Right lobe of liver (tissue), 6 donors: ENCODE results near the gene TPRN. TPM values are rescaled to one million over a fixed set of nuclear protein-coding genes. Genes with fewer than 3 reads are reported as not detected.

ENCODE experiments used
- ATAC-seq, 4 donors: fragments of 200-7000 bp; cut with Tn5 transposase; one replicate each; pipeline ENCODE4 v1.9.1; 2020; ENCODE audit warnings: mild to moderate bottlenecking in 4 of 4, moderate library complexity in 4 of 4
- DNase-seq, 3 donors: peaks; one replicate each; pipeline ENCODE4 v3.0.0-alpha.2; 2020
- H3K27ac ChIP-seq, 3 donors: fragments of 200-600 bp; one replicate each; pipeline ENCODE4 v1.8.0; 2022
- H3K27me3 ChIP-seq, 2 donors: fragments of 200-600 bp; one replicate each; pipeline ENCODE4 v1.8.0; 2022
- H3K36me3 ChIP-seq, 4 donors: fragments of 200-600 bp; sonication (generic) in 1 of 4; one replicate each; pipeline versions ENCODE4 v1.5.1 to v1.8.0; 2017 to 2022; ENCODE audit warnings: control low read depth in 1 of 4
- H3K4me1 ChIP-seq, 4 donors: fragments of 200-600 bp; sonication (generic) in 1 of 4; one replicate each; pipeline versions ENCODE4 v1.5.1 to v1.8.0; 2017 to 2022; ENCODE audit warnings: control low read depth in 1 of 4
- H3K4me3 ChIP-seq, 3 donors: fragments of 200-600 bp; one replicate each; pipeline ENCODE4 v1.8.0; 2022
- H3K9me3 ChIP-seq, 4 donors: fragments of 200-600 bp; sonication (generic) in 1 of 4; one replicate each; pipeline versions ENCODE4 v1.5.1 to v1.8.0; 2017 to 2022; ENCODE audit warnings: control low read depth in 1 of 4
- CTCF ChIP-seq, 4 donors: fragments of 200-600 bp in 3 of 4; fragments of 450-650 bp in 1 of 4; IDR thresholded peaks; one replicate each; pipeline versions ENCODE4 v1.5.1 to v1.8.0; 2016 to 2022; ENCODE audit warnings: antibody characterized with exemption in 4 of 4, mild to moderate bottlenecking in 2 of 4
- POLR2A ChIP-seq: fragments of 450-650 bp; IDR thresholded peaks from one replicate; pipeline ENCODE4 v1.6.1; 2017; ENCODE audit warnings: antibody characterized with exemption, mild to moderate bottlenecking
- WGBS: methylation state at CpG from one replicate; pipeline ENCODE4 v1.1.6; 2018; ENCODE audit warnings: low coverage, low lambda C conversion rate; ENCODE audit not compliant: insufficient coverage; ENCODE audit errors: missing lambda C conversion rate; 5-methylcytosine and 5-hydroxymethylcytosine counted together
- intact Hi-C, 2 donors: fragments of 100-400 bp; cut with DNase I; formaldehyde crosslinking; loops; one replicate each; pipeline versions ENCODE4 v1.11.2 to v1.14.1; 2022
- total RNA-seq, 6 experiments: library from RNA; depleted of rRNA in 2 of 6; stranded (reverse); fragments of >200 nt in 2 of 6; fragmentation: NEBNext Ultra II Directional in 3 of 6; extraction: Animal tissue kit (Norgen Biotek cat#: 25700) in 3 of 6; gene quantifications; one replicate each; pipeline versions ENCODE4 v1.1.0 to v1.2.4, GENCODE V29; 2016 to 2023
- donor health status: DM: no; HTN: yes; CAD: no.
- donor health status: DM: no; HTN: no; CAD: no.
- donor health status: DM: no; HTN: no; CAD: no.
- donor health status: DM: no; HTN: yes; CAD: no.
- donor health status: DM: no; HTN: yes; CAD: no.

The TPRN gene
- total RNA-seq, 6 experiments from 2014 or later, result 12.1 to 28.9 (median 18.1) TPM

GRCh38 chr9:137168904-137169856, 31.4 kb downstream of the TPRN start:
- H3K4me1 ChIP-seq, result peaks cover 0 to 24% (median 0%) of the 10 kb centered on the region in 4 donors
- no peaks in the 10 kb centered on the region for H3K36me3 ChIP-seq
- peaks cover 0 to 53% of the 10 kb centered on the region in 2 donors for H3K27me3 ChIP-seq
- 0% methylated on average over 10 of the region's 124 CpGs for WGBS
- no peak overlapping the region for H3K27ac ChIP-seq
- no peaks in the 10 kb centered on the region for H3K9me3 ChIP-seq
- peak overlapping the region in 2 of 3 donors; percentile 6 to 19 for H3K4me3 ChIP-seq
- DNase-seq (no peak), ATAC-seq (peak in 3 of 4 donors; percentile 26 to 54 (median 48))
- TF ChIP-seq CTCF (IDR thresholded peaks at IDR 0.05) (no peak), POLR2A (no peak)
- intact Hi-C loops, result loop anchor here in 1 of 2 donors (10.0 kb wide), 1 partner anchor 606 kb away; no protein-coding TSS in a partner anchor

- Histone ChIP-seq H3K27me3 (peaks cover 0 to 58% of the 10 kb centered on the region in 2 donors), H3K36me3 (no peaks in the 10 kb centered on the region), H3K27ac (no peak overlapping the region), H3K4me3 (peak overlapping the region in 2 of 3 donors; percentile 6 to 19), H3K4me1 (peaks cover 0 to 24% (median 0%) of the 10 kb centered on the region in 4 donors), H3K9me3 (no peaks in the 10 kb centered on the region)
- WGBS, result 0% methylated on average over 14 of the region's 36 CpGs
- TF ChIP-seq POLR2A, result no peak
- no peak for TF ChIP-seq CTCF (IDR thresholded peaks at IDR 0.05)
- no peak for DNase-seq
- peak in 1 of 4 donors; percentile 10 for ATAC-seq
- intact Hi-C loops, result loop anchor here in 1 of 2 donors (10.0 kb wide), 1 partner anchor 606 kb away; no protein-coding TSS in a partner anchor
Measured at GRCh38 chr9:137168573-137168903, 32.0 kb downstream of the TPRN start.

- 0% methylated on average over 3 of the region's 57 CpGs for WGBS
- TF ChIP-seq CTCF (IDR thresholded peaks at IDR 0.05) (no peak), POLR2A (no peak)
- Histone ChIP-seq H3K27ac (no peak overlapping the region), H3K36me3 (no peaks in the 10 kb centered on the region), H3K9me3 (no peaks in the 10 kb centered on the region), H3K4me1 (peaks cover 0 to 25% (median 0%) of the 10 kb centered on the region in 4 donors), H3K4me3 (peak overlapping the region in 1 of 3 donors; percentile 6), H3K27me3 (peaks cover 0 to 60% of the 10 kb centered on the region in 2 donors)
- DNase-seq, result no peak
- ATAC-seq, result no peak
- intact Hi-C loops, result loop anchor here in 1 of 2 donors (10.0 kb wide), 1 partner anchor 607 kb away; no protein-coding TSS in a partner anchor
Measured at GRCh38 chr9:137167747-137168572, 32.6 kb downstream of the TPRN start.

GRCh38 chr9:137167277-137167746, 33.2 kb downstream of the TPRN start:
- TF ChIP-seq CTCF (IDR thresholded peaks at IDR 0.05), result no peak
- no peak for TF ChIP-seq POLR2A
- H3K36me3 ChIP-seq, result no peaks in the 10 kb centered on the region
- H3K27me3 ChIP-seq, result peaks cover 2 to 63% of the 10 kb centered on the region in 2 donors
- no peaks in the 10 kb centered on the region for H3K9me3 ChIP-seq
- no peak overlapping the region for H3K4me3 ChIP-seq
- intact Hi-C loops, result loop anchor here in 1 of 2 donors (10.0 kb wide), 1 partner anchor 607 kb away; no protein-coding TSS in a partner anchor
- no peak overlapping the region for H3K27ac ChIP-seq
- ATAC-seq (no peak), DNase-seq (no peak)
- WGBS, result 0% methylated on average over 7 of the region's 44 CpGs
- peaks cover 0 to 30% (median 0%) of the 10 kb centered on the region in 4 donors for H3K4me1 ChIP-seq
